ENCODE results near the gene ARMS2.

GRCh38 chr10:122454603-122455080 is at the start of gene ARMS2:
- no peak for TF ChIP-seq CTCF (IDR thresholded peaks at IDR 0.05)
- TF ChIP-seq ZFX (IDR thresholded peaks at IDR 0.05; ENCODE audit: borderline replicate concordance), result no peak
